Chondrocyte (in vitro differentiated cells): Measurements from ENCODE around the gene MOGAT3. TPM values are rescaled to one million over a fixed set of nuclear protein-coding genes. Genes with fewer than 3 reads are reported as not detected.

Experiments
- DNase-seq: peaks from one replicate; pipeline ENCODE4 v3.0.0; 2021; ENCODE audit warnings: mixed read lengths, low spot score
- H3K27ac Mint-ChIP-seq: one replicate; pipeline ENCODE4 v1.8.0; 2021; ENCODE audit warnings: mild to moderate bottlenecking, moderate library complexity, mixed read lengths; ENCODE audit not compliant: unreplicated experiment
- H3K27me3 Mint-ChIP-seq: 2 replicates; pipeline ENCODE4 v1.8.0; 2021; ENCODE audit warnings: low read depth, mixed read lengths
- H3K36me3 Mint-ChIP-seq: 2 replicates; pipeline ENCODE4 v1.8.0; 2021; ENCODE audit warnings: low read depth, mixed read lengths
- H3K4me1 Mint-ChIP-seq: 2 replicates; pipeline ENCODE4 v1.8.0; 2021; ENCODE audit warnings: low read depth, mild to moderate bottlenecking, mixed read lengths
- H3K4me3 Mint-ChIP-seq: one replicate; pipeline ENCODE4 v1.8.0; 2021; ENCODE audit warnings: mild to moderate bottlenecking, moderate library complexity, mixed read lengths; ENCODE audit not compliant: unreplicated experiment
- H3K9me3 Mint-ChIP-seq: 2 replicates; pipeline ENCODE4 v1.8.0; 2021; ENCODE audit warnings: low read depth, mixed read lengths
- total RNA-seq: library from RNA; stranded (reverse); gene quantifications from 3 replicates; pipeline ENCODE4 v1.2.1, GENCODE V29; 2021
- TF ChIP-seq, protein P1 (sequence below): fragments of 200-600 bp; sonication (generic); IDR thresholded peaks from 2 replicates; pipeline ENCODE4 v1.5.0; 2021; ENCODE audit warnings: antibody characterized with exemption, mild to moderate bottlenecking, moderate library complexity

MOGAT3 gene
- total RNA-seq, 1 donor from 2014 or later, result not detected

- peaks cover 4% of the 10 kb centered on the region for H3K36me3 Mint-ChIP-seq
- no peak for DNase-seq
- H3K9me3 Mint-ChIP-seq, result no peaks in the 10 kb centered on the region
- H3K4me3 Mint-ChIP-seq, result no peak overlapping the region
- TF ChIP-seq, protein P1, sequence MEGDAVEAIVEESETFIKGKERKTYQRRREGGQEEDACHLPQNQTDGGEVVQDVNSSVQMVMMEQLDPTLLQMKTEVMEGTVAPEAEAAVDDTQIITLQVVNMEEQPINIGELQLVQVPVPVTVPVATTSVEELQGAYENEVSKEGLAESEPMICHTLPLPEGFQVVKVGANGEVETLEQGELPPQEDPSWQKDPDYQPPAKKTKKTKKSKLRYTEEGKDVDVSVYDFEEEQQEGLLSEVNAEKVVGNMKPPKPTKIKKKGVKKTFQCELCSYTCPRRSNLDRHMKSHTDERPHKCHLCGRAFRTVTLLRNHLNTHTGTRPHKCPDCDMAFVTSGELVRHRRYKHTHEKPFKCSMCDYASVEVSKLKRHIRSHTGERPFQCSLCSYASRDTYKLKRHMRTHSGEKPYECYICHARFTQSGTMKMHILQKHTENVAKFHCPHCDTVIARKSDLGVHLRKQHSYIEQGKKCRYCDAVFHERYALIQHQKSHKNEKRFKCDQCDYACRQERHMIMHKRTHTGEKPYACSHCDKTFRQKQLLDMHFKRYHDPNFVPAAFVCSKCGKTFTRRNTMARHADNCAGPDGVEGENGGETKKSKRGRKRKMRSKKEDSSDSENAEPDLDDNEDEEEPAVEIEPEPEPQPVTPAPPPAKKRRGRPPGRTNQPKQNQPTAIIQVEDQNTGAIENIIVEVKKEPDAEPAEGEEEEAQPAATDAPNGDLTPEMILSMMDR, result no peak
- peaks cover 9% of the 10 kb centered on the region for H3K4me1 Mint-ChIP-seq
- H3K27me3 Mint-ChIP-seq, result no peaks in the 10 kb centered on the region
- no peak overlapping the region for H3K27ac Mint-ChIP-seq
These were observed 34.7 kb upstream of the MOGAT3 start for GRCh38 chr7:101235522-101235921.

DNA sequence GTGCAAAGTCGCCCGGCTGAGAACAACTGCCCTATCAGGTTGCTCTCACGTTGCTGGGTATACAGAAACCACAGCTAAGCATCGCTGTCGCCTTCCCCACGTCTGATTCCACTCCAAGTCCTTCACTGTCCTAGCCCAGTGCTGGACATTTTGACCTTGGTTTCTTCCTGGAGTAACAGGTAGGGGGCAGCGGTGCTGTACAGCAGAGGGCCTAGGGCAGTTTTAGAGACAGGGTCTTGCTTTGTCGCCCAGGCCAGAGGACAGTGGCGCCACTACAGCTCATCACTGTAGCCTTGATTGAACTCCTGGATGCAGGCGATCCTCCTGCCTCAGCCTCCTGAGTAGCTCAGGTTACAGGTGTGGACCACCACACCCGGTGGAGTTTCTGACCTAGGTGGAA lies 34.2 kb upstream of the MOGAT3 start:
- Mint-ChIP-seq H3K4me3 (no peak overlapping the region), H3K27ac (no peak overlapping the region), H3K9me3 (no peaks in the 10 kb centered on the region), H3K27me3 (no peaks in the 10 kb centered on the region), H3K4me1 (peaks cover 9% of the 10 kb centered on the region), H3K36me3 (peaks cover 3% of the 10 kb centered on the region)
- DNase-seq, result no peak
- TF ChIP-seq, protein P1, result peak; percentile 66

DNA sequence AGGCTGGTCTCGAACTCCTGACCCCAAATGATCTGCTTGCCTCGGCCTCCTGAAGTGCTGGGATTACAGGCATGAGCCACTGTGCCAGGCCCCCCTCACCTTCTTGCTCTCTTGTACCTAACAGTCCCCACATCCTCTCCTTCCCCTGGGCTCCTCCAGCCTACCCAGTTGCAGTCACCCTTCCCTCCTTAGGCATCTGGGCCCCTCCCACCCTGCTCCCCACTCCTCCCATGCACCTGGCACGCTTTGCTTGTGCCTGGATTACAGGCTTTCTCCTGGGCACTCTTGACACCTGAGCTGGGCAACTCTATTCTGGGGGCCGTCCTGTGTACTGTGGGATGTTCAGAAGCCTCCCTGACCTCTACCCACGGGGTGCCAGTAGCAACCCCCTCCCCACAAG lies 33.8 kb upstream of the MOGAT3 start:
- Mint-ChIP-seq H3K27me3 (no peaks in the 10 kb centered on the region), H3K36me3 (peaks cover 3% of the 10 kb centered on the region), H3K27ac (no peak overlapping the region), H3K4me3 (no peak overlapping the region), H3K4me1 (peaks cover 9% of the 10 kb centered on the region), H3K9me3 (no peaks in the 10 kb centered on the region)
- TF ChIP-seq, protein P1, result no peak
- no peak for DNase-seq

DNA sequence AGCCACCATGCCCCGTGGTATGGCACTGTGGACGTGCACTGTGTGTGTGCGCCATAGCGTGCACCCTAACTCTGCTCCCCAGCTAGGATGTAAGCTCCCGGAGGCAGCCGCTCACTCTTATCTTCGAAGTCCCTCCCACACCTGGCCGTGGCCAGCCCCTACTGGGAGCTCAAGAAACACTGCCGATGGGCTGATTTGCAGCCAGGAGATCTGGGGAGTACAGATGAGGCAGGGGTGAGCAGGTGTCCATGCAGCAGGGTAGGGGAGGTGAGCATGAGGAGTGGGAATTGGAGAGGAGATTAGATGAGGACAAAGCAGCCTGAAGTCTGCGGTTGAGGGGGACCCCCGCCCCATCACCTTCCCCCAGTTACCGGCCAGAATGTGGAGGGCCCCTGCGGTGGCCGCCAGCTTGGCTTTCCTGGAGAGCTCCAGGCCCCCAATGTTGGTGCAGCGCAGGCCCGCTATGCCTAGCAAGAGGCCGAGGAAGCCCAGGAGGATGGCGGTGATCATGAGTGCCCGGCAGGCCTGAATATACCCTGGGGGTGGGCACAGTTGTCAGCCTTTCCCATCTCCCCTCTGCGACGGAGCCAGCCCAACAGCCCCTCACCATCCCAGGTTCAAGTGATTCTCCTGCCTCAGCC lies 33.2 kb upstream of the MOGAT3 start:
- Mint-ChIP-seq H3K36me3 (peaks cover 3% of the 10 kb centered on the region), H3K4me1 (peaks cover 9% of the 10 kb centered on the region), H3K9me3 (no peaks in the 10 kb centered on the region), H3K27ac (no peak overlapping the region), H3K27me3 (no peaks in the 10 kb centered on the region), H3K4me3 (no peak overlapping the region)
- DNase-seq, result no peak
- TF ChIP-seq, protein P1, result no peak

DNA sequence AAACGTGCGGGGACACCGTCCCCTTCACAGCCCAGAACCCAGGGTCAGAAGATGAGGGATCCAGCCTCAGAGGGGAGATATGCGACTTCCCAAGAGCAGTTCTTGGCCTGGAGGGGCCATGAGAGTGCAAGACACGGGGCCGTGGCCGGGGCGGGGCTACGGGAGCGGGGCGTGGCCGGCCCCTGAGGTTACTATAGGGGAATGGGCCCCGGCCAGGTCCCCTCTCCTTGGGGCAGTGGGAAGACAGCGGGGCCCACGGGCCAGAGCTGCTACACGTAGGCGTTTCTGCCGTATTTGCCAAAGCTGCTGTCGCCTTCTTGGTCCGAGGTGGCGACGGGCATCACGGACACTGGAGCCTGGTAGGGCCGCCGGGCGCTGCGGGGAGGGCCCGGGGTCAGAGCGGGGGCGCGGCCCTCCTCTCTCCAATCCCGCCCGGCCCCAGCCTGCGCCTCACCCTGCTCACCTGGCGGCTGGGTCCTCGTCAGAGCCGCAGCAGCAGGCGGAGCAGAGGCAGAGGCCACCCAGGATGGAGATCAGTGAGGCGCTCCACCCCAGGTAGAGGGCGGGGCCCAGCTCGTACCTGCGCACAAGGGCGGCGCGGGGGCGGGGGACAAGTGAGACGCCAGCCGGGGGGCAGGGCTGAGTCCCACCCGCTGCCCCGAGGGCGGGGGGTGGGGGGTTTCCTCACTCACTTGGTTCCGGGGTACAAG lies 31.5 kb upstream of the MOGAT3 start:
- Mint-ChIP-seq H3K4me1 (peaks cover 5% of the 10 kb centered on the region), H3K27me3 (no peaks in the 10 kb centered on the region), H3K27ac (peak overlapping the region; percentile 75), H3K4me3 (no peak overlapping the region), H3K9me3 (no peaks in the 10 kb centered on the region), H3K36me3 (peaks cover 5% of the 10 kb centered on the region)
- DNase-seq, result no peak
- TF ChIP-seq, protein P1, result no peak
